GM12891 (cell line): ENCODE measurements around the gene RHOB.

Experiments used
- DNase-seq: peaks from one replicate; pipeline ENCODE4 v3.0.0; 2011; ENCODE audit warnings: low spot score; ENCODE audit not compliant: insufficient read length
- FAIRE-seq: peaks from 2 replicates; lab custom pipeline; 2011; peaks lifted over from hg19 to GRCh38; lab: Jason Lieb, UNC
- PAX5 ChIP-seq: IDR thresholded peaks from 2 replicates; pipeline ENCODE4 v1.6.1; 2011; ENCODE audit warnings: low read length, moderate library complexity, mild to moderate bottlenecking; ENCODE audit not compliant: insufficient read depth, severe bottlenecking
- POLR2A ChIP-seq: IDR thresholded peaks from 2 replicates; pipeline ENCODE4 v1.6.1; 2011; ENCODE audit warnings: low read depth, low read length, control low read depth
- POLR2AphosphoS5 ChIP-seq: IDR thresholded peaks from 2 replicates; pipeline ENCODE4 v1.6.1; 2011; ENCODE audit warnings: low read depth, low read length, control low read depth
- POU2F2 ChIP-seq: IDR thresholded peaks from 2 replicates; pipeline ENCODE4 v1.6.1; 2011; ENCODE audit warnings: low read depth, mild to moderate bottlenecking, control low read depth, low read length, moderate library complexity
- SPI1 ChIP-seq: IDR thresholded peaks from 2 replicates; pipeline ENCODE4 v1.6.1; 2011; ENCODE audit warnings: low read depth, low read length, control low read depth
- TAF1 ChIP-seq: IDR thresholded peaks from 2 replicates; pipeline ENCODE4 v1.6.1; 2011; ENCODE audit warnings: low read depth, low read length, control low read depth

Gene RHOB

DNA sequence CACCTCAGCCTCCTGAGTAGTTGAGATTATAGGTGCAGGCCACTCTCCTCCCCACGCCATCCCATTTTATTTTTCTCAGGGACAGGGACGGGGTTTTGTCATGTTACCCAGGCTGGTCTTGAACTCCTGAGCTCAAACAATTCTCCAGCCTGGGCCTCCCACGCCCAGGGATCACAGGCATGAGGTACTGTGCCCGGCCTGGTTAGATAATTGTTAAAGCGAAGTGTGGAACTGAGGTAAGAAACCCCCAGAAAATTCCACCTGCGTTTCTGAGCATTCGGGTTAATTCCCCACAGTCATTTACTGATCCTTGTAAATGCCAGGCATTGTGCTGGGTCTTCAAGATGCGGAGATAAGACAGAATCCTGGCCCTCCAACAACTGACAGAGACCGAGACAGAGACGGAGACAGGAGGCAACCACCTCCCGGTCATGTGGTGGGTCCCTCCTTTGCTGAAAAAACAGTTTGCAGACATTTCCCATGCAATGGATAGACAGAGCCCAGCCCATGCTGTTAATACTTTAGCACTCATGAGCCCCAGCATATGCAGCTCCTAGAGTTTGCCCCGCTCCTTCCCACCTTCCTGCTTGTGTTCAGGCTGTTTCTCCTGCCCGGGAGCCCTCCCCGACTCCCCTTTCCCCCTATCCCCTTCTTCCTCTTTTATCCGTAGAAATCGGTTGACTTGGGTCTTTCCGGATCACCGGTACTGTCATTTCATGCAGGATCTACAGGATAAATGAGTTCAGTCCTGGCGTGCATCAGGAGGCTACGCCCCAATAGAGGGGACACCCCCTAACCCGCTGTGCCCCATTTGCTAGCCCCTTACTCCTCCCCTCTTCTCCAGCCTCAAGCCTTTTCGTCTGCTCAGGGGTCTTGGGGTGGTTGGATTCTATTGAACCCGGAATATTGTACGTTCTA, 1.6 kb upstream of the RHOB start:
- TF ChIP-seq PAX5, result no peak
- TF ChIP-seq POU2F2, result no peak
- no peak for TF ChIP-seq TAF1
- no peak for TF ChIP-seq POLR2AphosphoS5
- no peak for TF ChIP-seq POLR2A
- no peak for TF ChIP-seq SPI1
- no peak for FAIRE-seq

DNA sequence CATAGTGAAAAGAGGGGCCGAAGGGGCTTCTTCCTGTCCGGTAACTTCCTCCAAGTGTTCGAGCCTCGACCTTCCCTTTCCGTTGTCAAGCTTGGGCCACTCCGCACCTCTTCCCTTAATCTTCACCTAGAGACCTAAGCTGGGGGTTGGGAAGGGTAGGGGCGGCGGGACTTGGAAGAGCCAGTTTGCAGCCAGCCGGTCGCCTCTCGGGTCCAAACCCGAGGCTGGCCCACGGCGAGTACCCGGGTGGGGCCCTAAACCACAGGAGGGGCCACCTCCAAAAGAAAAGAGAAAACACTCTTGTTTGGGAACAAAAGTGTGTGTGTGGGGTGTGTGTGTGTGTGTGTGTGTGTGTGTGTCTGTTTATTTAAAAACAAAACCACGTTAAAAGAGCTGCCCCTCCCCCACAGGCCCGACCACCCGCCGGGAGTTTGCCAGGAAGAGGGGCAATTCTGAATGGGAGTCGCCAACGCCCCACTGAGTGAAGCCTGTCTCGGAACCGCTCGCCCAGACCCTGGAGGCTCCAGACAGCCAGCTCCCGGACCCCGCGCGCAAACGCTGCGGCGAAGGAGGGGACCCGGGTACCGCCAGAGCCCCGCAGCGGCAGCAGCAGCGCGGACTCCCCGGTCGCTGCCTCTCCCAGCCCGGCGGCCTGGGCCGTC, 488 bp upstream of the RHOB start:
- TF ChIP-seq POLR2AphosphoS5, result no peak
- TF ChIP-seq POLR2A, result no peak
- TF ChIP-seq POU2F2, result no peak
- no peak for TF ChIP-seq PAX5
- no peak for TF ChIP-seq SPI1
- DNase-seq, result no peak
- FAIRE-seq, result no peak

More for the DNA sequence above, 1.6 kb upstream of the RHOB start:
- DNase-seq, result no peak

GRCh38 chr2:20447437-20448245, 767 bp downstream of the RHOB start:
- no peak for FAIRE-seq

GRCh38 chr2:20448246-20448976, 1.5 kb downstream of the RHOB start:
- DNase-seq (no peak), FAIRE-seq (no peak)
- TF ChIP-seq SPI1 (no peak), PAX5 (no peak)

More at GRCh38 chr2:20447437-20448245, 767 bp downstream of the RHOB start:
- DNase-seq, result peak; percentile 39
- no peak for TF ChIP-seq PAX5
- TF ChIP-seq TAF1, result no peak
- no peak for TF ChIP-seq SPI1
- no peak for TF ChIP-seq POU2F2
- TF ChIP-seq POLR2A, result no peak
- TF ChIP-seq POLR2AphosphoS5, result no peak

- TF ChIP-seq POLR2AphosphoS5, result no peak
- no peak for TF ChIP-seq PAX5
- no peak for TF ChIP-seq SPI1
- TF ChIP-seq POLR2A, result no peak
- TF ChIP-seq TAF1, result no peak
- TF ChIP-seq POU2F2, result no peak
- no peak for FAIRE-seq
Measured at GRCh38 chr2:20448977-20449306, 2.1 kb downstream of the RHOB start.

GRCh38 chr2:20449501-20450200, 2.8 kb downstream of the RHOB start:
- no peak for TF ChIP-seq POLR2A
- TF ChIP-seq POLR2AphosphoS5, result no peak
- no peak for TF ChIP-seq TAF1
- no peak for TF ChIP-seq PAX5
- no peak for TF ChIP-seq SPI1
- TF ChIP-seq POU2F2, result no peak
- DNase-seq (no peak), FAIRE-seq (no peak)

More at GRCh38 chr2:20448977-20449306, 2.1 kb downstream of the RHOB start:
- no peak for DNase-seq

DNA sequence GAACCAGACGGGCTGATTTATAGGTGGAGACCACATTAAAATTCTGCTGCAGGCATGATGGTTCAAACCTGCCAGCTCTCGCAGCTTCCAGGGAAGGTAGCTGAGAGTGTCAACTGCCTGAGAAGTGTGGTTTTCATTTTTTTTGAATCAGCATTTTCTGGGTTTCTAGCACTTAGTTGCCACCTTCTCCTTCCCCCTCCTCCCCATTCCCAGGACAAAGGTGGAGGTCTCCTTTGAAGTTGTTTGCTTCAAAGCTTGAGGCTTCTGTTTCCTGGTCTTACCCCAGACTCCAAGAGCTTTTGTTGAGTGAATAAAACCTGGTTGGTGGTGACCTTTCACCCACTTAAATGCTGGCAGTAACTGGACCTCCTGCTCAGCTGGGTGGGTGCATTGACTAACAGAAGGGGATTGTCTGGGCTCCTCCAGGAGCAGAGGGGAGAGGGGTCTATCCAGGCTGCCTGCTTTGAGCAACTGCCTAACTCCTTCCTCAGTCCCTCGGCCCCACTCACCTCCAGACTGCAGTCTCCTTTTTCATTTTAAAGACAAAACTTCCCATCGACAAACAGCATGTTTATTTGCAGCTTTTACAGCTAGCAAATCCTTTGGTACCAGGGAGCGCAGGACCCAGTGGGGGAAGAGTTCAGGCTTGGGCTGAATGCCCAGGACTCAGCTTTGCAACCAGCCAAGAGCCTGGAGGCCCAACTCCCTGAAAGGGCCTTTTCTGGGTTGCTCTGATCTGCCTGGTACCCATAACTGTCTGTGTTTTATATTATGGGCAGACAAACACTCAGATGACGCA, 3.5 kb downstream of the RHOB start:
- TF ChIP-seq POLR2A (0 out of 2 replicates have a peak, but pooled peaks have one; percentile 23), TAF1 (no peak)
- no peak for DNase-seq
- no peak for FAIRE-seq

GRCh38 chr2:20451000-20451290, 4.1 kb downstream of the RHOB start:
- DNase-seq (no peak), FAIRE-seq (no peak)
- TF ChIP-seq POU2F2 (no peak), PAX5 (no peak), POLR2AphosphoS5 (no peak), SPI1 (no peak), TAF1 (no peak), POLR2A (no peak)
